Measurements from ENCODE around the gene MYO1A.

DNA sequence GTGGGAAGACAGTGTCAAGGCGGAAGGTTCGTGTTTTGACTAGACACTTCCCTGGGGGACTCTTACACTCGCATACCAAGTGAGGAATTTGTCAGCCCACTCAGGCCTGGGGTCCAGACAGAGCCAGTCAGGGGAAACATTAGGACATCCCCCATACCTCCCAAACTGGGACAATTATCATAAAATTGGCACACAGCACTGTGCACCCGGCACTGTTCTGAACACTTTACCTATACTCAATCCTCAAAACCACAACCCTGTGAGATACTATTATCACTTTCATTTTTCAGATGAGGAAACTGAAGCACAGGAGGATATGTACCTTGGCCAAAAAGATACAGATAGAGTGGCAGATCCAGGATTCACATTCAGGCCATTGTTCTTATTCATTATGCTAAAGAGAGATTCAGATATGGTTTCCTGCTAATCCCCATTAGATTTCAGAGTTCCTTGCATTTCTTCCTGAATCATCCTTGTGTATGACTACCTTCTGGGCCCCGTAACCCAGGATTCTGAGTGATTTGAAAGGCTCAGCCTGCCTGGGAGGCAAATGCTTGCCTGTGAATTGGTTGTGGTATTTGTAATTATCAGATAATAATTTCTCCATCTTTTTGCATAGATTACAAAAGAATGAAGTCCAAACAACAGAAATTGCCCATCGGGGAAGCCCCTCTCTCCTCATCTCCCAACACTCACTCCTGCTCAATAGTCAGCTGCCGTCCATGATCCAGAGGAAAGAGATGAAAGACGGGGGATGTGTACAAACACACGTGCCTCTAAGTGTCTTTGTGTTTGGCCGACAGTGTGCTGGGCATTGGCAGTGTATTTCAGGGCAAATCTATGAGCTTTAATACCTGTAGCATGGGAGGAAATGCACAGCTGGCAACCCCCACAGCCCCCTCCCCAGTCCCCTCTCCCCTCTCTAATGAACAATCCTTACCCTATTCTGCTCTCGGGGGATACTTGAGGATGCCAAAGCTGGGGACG lies 38.2 kb downstream of the MYO1A start:
- TF ChIP-seq, protein P1, sequence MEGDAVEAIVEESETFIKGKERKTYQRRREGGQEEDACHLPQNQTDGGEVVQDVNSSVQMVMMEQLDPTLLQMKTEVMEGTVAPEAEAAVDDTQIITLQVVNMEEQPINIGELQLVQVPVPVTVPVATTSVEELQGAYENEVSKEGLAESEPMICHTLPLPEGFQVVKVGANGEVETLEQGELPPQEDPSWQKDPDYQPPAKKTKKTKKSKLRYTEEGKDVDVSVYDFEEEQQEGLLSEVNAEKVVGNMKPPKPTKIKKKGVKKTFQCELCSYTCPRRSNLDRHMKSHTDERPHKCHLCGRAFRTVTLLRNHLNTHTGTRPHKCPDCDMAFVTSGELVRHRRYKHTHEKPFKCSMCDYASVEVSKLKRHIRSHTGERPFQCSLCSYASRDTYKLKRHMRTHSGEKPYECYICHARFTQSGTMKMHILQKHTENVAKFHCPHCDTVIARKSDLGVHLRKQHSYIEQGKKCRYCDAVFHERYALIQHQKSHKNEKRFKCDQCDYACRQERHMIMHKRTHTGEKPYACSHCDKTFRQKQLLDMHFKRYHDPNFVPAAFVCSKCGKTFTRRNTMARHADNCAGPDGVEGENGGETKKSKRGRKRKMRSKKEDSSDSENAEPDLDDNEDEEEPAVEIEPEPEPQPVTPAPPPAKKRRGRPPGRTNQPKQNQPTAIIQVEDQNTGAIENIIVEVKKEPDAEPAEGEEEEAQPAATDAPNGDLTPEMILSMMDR (IDR thresholded peaks at IDR 0.05), result no peak
- TF ChIP-seq EP300 (IDR thresholded peaks at IDR 0.05) (no peak), POLR2A (IDR thresholded peaks at IDR 0.05) (no peak)
